B cell (primary cell): ENCODE data around the gene SLC2A11. TPM values are rescaled to one million over a fixed set of nuclear protein-coding genes. Genes with fewer than 3 reads are reported as not detected.

ENCODE experiments used
- ATAC-seq: fragments of 200-7000 bp; cut with Tn5 transposase; one replicate; pipeline ENCODE4 v1.10.0; 2021; ENCODE audit warnings: low read depth, mild to moderate bottlenecking, moderate number of reproducible peaks, moderate library complexity
- CTCF ChIA-PET: fragments of 350-600 bp; sonication (Branson Sonifier 250); formaldehyde crosslinking; loops from one replicate; lab custom pipeline; 2021; ENCODE audit warnings: antibody characterized with exemption, inconsistent platforms; lab: Charles Lee
- POLR2A ChIA-PET: fragments of 350-600 bp; sonication (Branson Sonifier 250); formaldehyde crosslinking; loops from one replicate; lab custom pipeline; 2021; ENCODE audit warnings: antibody characterized with exemption; lab: Charles Lee
- DNase-seq: peaks from one replicate; pipeline ENCODE4 v3.0.0; 2013
- H2AFZ ChIP-seq: 2 replicates; pipeline ENCODE4 v1.6.1; 2012; ENCODE audit warnings: mild to moderate bottlenecking, low read depth, low read length; ENCODE audit not compliant: insufficient read depth, poor library complexity, severe bottlenecking
- H3K27ac ChIP-seq, 2 donors: 1 replicate in 1 of 2; 2 replicates in 1 of 2; pipeline ENCODE4 v1.5.1; 2012 to 2013; ENCODE audit warnings: low read length in 2 of 2, mild to moderate bottlenecking in 2 of 2, moderate library complexity in 1 of 2
- H3K27me3 ChIP-seq, 4 experiments: fragments of 200-600 bp in 1 of 4; sonication (generic) in 1 of 4; replicated peaks in 1 of 4; 1 replicate in 2 of 4; 2 replicates in 2 of 4; pipeline versions ENCODE4 v1.6.1 to v1.7.0; 2013 to 2016; ENCODE audit warnings: low read length in 3 of 4, mild to moderate bottlenecking in 2 of 4, mixed read lengths in 1 of 4, moderate library complexity in 1 of 4; ENCODE audit not compliant: insufficient read depth in 4 of 4, control insufficient read depth in 3 of 4; ENCODE audit errors: control extremely low read depth in 1 of 4
- H3K36me3 ChIP-seq, 2 experiments: replicated peaks in 1 of 2; 1 replicate in 1 of 2; 2 replicates in 1 of 2; pipeline versions ENCODE4 v1.6.1 to v1.7.1; 2013; ENCODE audit warnings: low read length in 1 of 2; ENCODE audit not compliant: insufficient read depth in 2 of 2, control insufficient read depth in 1 of 2; ENCODE audit errors: control extremely low read depth in 1 of 2, extremely low read depth in 1 of 2
- H3K4me1 ChIP-seq, 2 donors: fragments of 200-600 bp in 1 of 2; sonication (generic) in 1 of 2; 1 replicate in 1 of 2; 2 replicates in 1 of 2; pipeline versions ENCODE4 v1.5.1 to v1.6.1; 2013 to 2017; ENCODE audit warnings: low read length in 2 of 2; ENCODE audit not compliant: control insufficient read depth in 2 of 2, insufficient read depth in 2 of 2
- H3K4me2 ChIP-seq: replicated peaks from 2 replicates; pipeline ENCODE3; 2012; ENCODE audit warnings: mild to moderate bottlenecking, low read depth, low read length; ENCODE audit not compliant: poor library complexity, severe bottlenecking
- H3K4me3 ChIP-seq, 5 experiments: fragments of 200-600 bp in 1 of 5; sonication (generic) in 1 of 5; 1 replicate in 3 of 5; 2 replicates in 2 of 5; pipeline versions ENCODE4 v1.5.1 to v1.7.0; 2011 to 2016; ENCODE audit warnings: low read length in 4 of 5, mild to moderate bottlenecking in 4 of 5, low read depth in 2 of 5, control low read depth in 1 of 5, moderate library complexity in 1 of 5; ENCODE audit not compliant: insufficient read depth in 1 of 5; ENCODE audit errors: control extremely low read depth in 1 of 5, extremely low read depth in 1 of 5
- H3K79me2 ChIP-seq: fragments of 200-600 bp; sonication (generic); one replicate; pipeline ENCODE4 v1.6.0; 2016; ENCODE audit warnings: low read length; ENCODE audit not compliant: control insufficient read depth, insufficient read depth
- H3K9ac ChIP-seq: fragments of 200-600 bp; sonication (generic); 2 replicates; pipeline ENCODE4 v1.6.1; 2017; ENCODE audit warnings: mild to moderate bottlenecking, low read length, moderate library complexity
- H3K9me3 ChIP-seq, 3 donors: one replicate each; pipeline versions ENCODE4 v1.6.1 to v1.7.1; 2013; ENCODE audit warnings: low read length in 2 of 3; ENCODE audit not compliant: control insufficient read depth in 2 of 3, insufficient read depth in 1 of 3; ENCODE audit errors: control extremely low read depth in 1 of 3
- H4K20me1 ChIP-seq: 2 replicates; pipeline ENCODE4 v1.6.0; 2012; ENCODE audit warnings: mild to moderate bottlenecking, low read length; ENCODE audit not compliant: insufficient read depth, control insufficient read depth, poor library complexity, severe bottlenecking
- H3K27ac Mint-ChIP-seq: one replicate; pipeline ENCODE4 v1.8.0; 2021; ENCODE audit warnings: mixed read lengths
- H3K27me3 Mint-ChIP-seq: one replicate; pipeline ENCODE4 v1.8.0; 2021; ENCODE audit warnings: mixed read lengths
- H3K4me1 Mint-ChIP-seq: one replicate; pipeline ENCODE4 v1.8.0; 2021; ENCODE audit warnings: mixed read lengths
- H3K4me3 Mint-ChIP-seq: one replicate; pipeline ENCODE4 v1.8.0; 2021; ENCODE audit warnings: mixed read lengths
- H3K9me3 Mint-ChIP-seq: one replicate; pipeline ENCODE4 v1.8.0; 2022; ENCODE audit warnings: mixed read lengths; ENCODE audit not compliant: insufficient read depth
- CTCF ChIP-seq: fragments of 200-600 bp; IDR thresholded peaks from one replicate; pipeline ENCODE4 v1.8.0; 2022; ENCODE audit warnings: antibody characterized with exemption, mild to moderate bottlenecking
- EZH2 ChIP-seq: IDR thresholded peaks from 2 replicates; pipeline ENCODE4 v1.6.1; 2012; ENCODE audit warnings: borderline replicate concordance, low read depth, mild to moderate bottlenecking, moderate library complexity, low read length; ENCODE audit not compliant: insufficient read depth, poor library complexity, severe bottlenecking
- WGBS: methylation state at CpG from one replicate; pipeline ENCODE4 v1.1.5; 2013; ENCODE audit warnings: missing lambda C conversion rate; ENCODE audit not compliant: insufficient coverage; 5-methylcytosine and 5-hydroxymethylcytosine counted together
- intact Hi-C: fragments of 100-400 bp; cut with micrococcal nuclease; formaldehyde crosslinking; loops from one replicate; pipeline ENCODE4 v1.10.0; 2022
- polyA plus RNA-seq: library from polyadenylated mRNA; depleted of rRNA; stranded (reverse); fragments of >200 nt; gene quantifications from 2 replicates; pipeline ENCODE4 v1.2.3, GENCODE V29; 2012
- total RNA-seq, 2 donors: library from RNA; stranded (reverse); fragments of 120-200 nt in 1 of 2; gene quantifications; 1 replicate in 1 of 2; 2 replicates in 1 of 2; pipeline versions ENCODE4 v1.2.3 to v1.2.4, GENCODE V29; 2013 to 2022

The SLC2A11 gene
- total and polyA plus RNA-seq, 2 donors (not counting 1 experiment from before 2014, with no cell fraction given), result 38.6 to 54.3 TPM

- H3K27me3 Mint-ChIP-seq, result no peaks in the 10 kb centered on the region
- intact Hi-C loops, result no loop called here
- H3K4me3 ChIP-seq, result no peak overlapping the region
- CTCF ChIA-PET, result interaction anchor here (0.7 to 9.7 kb wide), 46 partner anchors 8 to 309 kb away, joined by 3 to 183 read pairs (median 4); partner anchors contain the start of genes C22orf15, CHCHD10, DERL3 and MIF
- H4K20me1 ChIP-seq, result no peaks in the 10 kb centered on the region
- H3K4me1 Mint-ChIP-seq, result peaks cover 59% of the 10 kb centered on the region
- no peak overlapping the region for H3K27ac ChIP-seq
- H3K9me3 ChIP-seq, result no peaks in the 10 kb centered on the region
- ATAC-seq (no peak), DNase-seq (peak; percentile 31)
- POLR2A ChIA-PET, result interaction anchor here (0.6 to 2.4 kb wide), 6 partner anchors 8 to 709 kb away, joined by 3 to 10 read pairs (median 5); partner anchors contain the start of genes DERL3, MMP11 and SMARCB1
- H2AFZ ChIP-seq, result no peak overlapping the region
- WGBS, result 84% methylated on average over 13 of the region's 16 CpGs
- H3K9ac ChIP-seq, result no peak overlapping the region
- H3K36me3 ChIP-seq, result no peaks in the 10 kb centered on the region
- H3K27me3 ChIP-seq, result no peaks in the 10 kb centered on the region
- H3K9me3 Mint-ChIP-seq, result no peaks in the 10 kb centered on the region
- no peak for TF ChIP-seq EZH2
- TF ChIP-seq CTCF, result no peak
- H3K4me3 Mint-ChIP-seq, result peak overlapping the region; percentile 75
- peak overlapping the region; percentile 80 for H3K4me2 ChIP-seq
- peaks cover 10% of the 10 kb centered on the region for H3K79me2 ChIP-seq
- peak overlapping the region; percentile 65 for H3K27ac Mint-ChIP-seq
- H3K4me1 ChIP-seq, result peaks cover 29 to 54% of the 10 kb centered on the region in 2 donors
Measured at GRCh38 chr22:23850136-23850611, 7.5 kb upstream of the SLC2A11 start.
